ENCODE data around the gene SFN. TPM values are rescaled to one million over a fixed set of nuclear protein-coding genes. Genes with fewer than 3 reads are reported as not detected.

Gene SFN
- total RNA-seq, 1 experiment from 2014 or later = 74.5 TPM

- no TSS peak for BruUV-seq (replicated peaks)
- Mint-ChIP-seq H3K4me3 (ENCODE audit: low read depth, unreplicated experiment) (no peak overlapping the region), H3K27ac (ENCODE audit: unreplicated experiment) (no peak overlapping the region), H3K27me3 (ENCODE audit: unreplicated experiment) (no peaks in the 10 kb centered on the region), H3K36me3 (ENCODE audit: insufficient read depth, unreplicated experiment) (peaks cover 8% of the 10 kb centered on the region), H3K9me3 (ENCODE audit: low read depth, unreplicated experiment) (no peaks in the 10 kb centered on the region), H3K4me1 (ENCODE audit: low read depth, unreplicated experiment) (peaks cover 31% of the 10 kb centered on the region)
- intact Hi-C loops (cut with micrococcal nuclease; ENCODE audit: unreplicated experiment) = no loop called here
- CTCF ChIA-PET = no interaction called here
- no peak for DNase-seq
- TF ChIP-seq CTCF (IDR thresholded peaks at IDR 0.05; ENCODE audit: unreplicated experiment) = no peak
Measured at GRCh38 chr1:26911399-26912146, 48.6 kb downstream of the SFN start.

- H3K4me3 Mint-ChIP-seq (ENCODE audit: low read depth, unreplicated experiment) = no peak overlapping the region
- CTCF ChIA-PET = no interaction called here
- H3K9me3 Mint-ChIP-seq (ENCODE audit: low read depth, unreplicated experiment) = no peaks in the 10 kb centered on the region
- peaks cover 26% of the 10 kb centered on the region for H3K4me1 Mint-ChIP-seq (ENCODE audit: low read depth, unreplicated experiment)
- no peaks in the 10 kb centered on the region for H3K27me3 Mint-ChIP-seq (ENCODE audit: unreplicated experiment)
- H3K27ac Mint-ChIP-seq (ENCODE audit: unreplicated experiment) = no peak overlapping the region
- peaks cover 8% of the 10 kb centered on the region for H3K36me3 Mint-ChIP-seq (ENCODE audit: insufficient read depth, unreplicated experiment)
- BruUV-seq (replicated peaks) = no TSS peak
- DNase-seq = no peak
- intact Hi-C loops (cut with micrococcal nuclease; ENCODE audit: unreplicated experiment) = no loop called here
- no peak for TF ChIP-seq CTCF (IDR thresholded peaks at IDR 0.05; ENCODE audit: unreplicated experiment)
Measured at GRCh38 chr1:26912147-26912490, 49.2 kb downstream of the SFN start.

DNA sequence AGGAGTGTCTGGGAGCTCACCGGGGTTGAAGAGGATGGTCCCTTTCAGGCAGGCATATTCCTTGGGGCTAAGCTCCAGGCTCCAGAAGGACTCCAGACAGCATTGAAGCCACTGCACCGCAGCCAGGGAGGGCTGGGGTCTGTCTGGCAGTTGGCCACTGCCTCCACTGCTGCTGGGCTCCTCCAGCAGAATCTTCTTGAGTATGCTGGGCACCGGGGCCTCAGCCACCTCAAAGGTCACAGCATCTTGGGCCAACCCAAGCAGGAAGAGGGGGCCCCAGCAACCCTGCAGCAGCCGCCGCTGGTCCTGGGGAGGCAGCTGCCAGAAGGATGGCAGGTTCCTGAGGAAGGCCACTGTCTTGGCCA, 50.4 kb downstream of the SFN start:
- intact Hi-C loops (cut with micrococcal nuclease; ENCODE audit: unreplicated experiment) = no loop called here

More for the DNA sequence above, 50.4 kb downstream of the SFN start:
- no TSS peak for BruUV-seq (replicated peaks)
- DNase-seq = no peak
- Mint-ChIP-seq H3K9me3 (ENCODE audit: low read depth, unreplicated experiment) (no peaks in the 10 kb centered on the region), H3K4me1 (ENCODE audit: low read depth, unreplicated experiment) (peaks cover 20% of the 10 kb centered on the region), H3K36me3 (ENCODE audit: insufficient read depth, unreplicated experiment) (peaks cover 8% of the 10 kb centered on the region), H3K4me3 (ENCODE audit: low read depth, unreplicated experiment) (no peak overlapping the region), H3K27ac (ENCODE audit: unreplicated experiment) (no peak overlapping the region), H3K27me3 (ENCODE audit: unreplicated experiment) (no peaks in the 10 kb centered on the region)
- CTCF ChIA-PET = no interaction called here
- TF ChIP-seq CTCF (IDR thresholded peaks at IDR 0.05; ENCODE audit: unreplicated experiment) = no peak

Other genes with a start within 250 kb of the SFN start
- 51.7 and 52.5 TPM in 2 replicates for gene ARID1A, start 167.1 kb upstream of the SFN start, total RNA-seq (2022)
- gene PIGV, start 75.2 kb upstream of the SFN start, total RNA-seq (2022) = 9.9 and 11.9 TPM in 2 replicates
- 21.8 and 25.8 TPM in 2 replicates for gene ZDHHC18, start 36.5 kb upstream of the SFN start, total RNA-seq (2022)
- gene GPN2, start 27.1 kb downstream of the SFN start, total RNA-seq (2022) = 23.4 and 24.3 TPM in 2 replicates
- 11.5 and 11.7 TPM in 2 replicates for gene GPATCH3, start 37.3 kb downstream of the SFN start, total RNA-seq (2022)
- gene NR0B2, start 50.8 kb downstream of the SFN start, total RNA-seq (2022) = 0.32 TPM in 1 of 2 replicates, not detected in the other
- 101 and 121 TPM in 2 replicates for gene NUDC, start 58.6 kb downstream of the SFN start, total RNA-seq (2022)
- gene KDF1, start 97.3 kb downstream of the SFN start, total RNA-seq (2022) = 18.9 and 19.4 TPM in 2 replicates
- gene TRNP1, start 130.5 kb downstream of the SFN start, total RNA-seq (2022) = 195 and 277 TPM in 2 replicates
- 0.59 and 1.0 TPM in 2 replicates for gene TENT5B, start 149.7 kb downstream of the SFN start, total RNA-seq (2022)